EH (cell line): ENCODE results near the gene VSIG4.
"Not testable (repeated sequence)": the region's sequence is repeated elsewhere in the genome, so short reads cannot be mapped to it uniquely, and the experiment has no call there.

Source experiments
- DNase-seq: peaks from one replicate; pipeline ENCODE4 v3.0.0-alpha.2; 2015; ENCODE audit warnings: low read depth

VSIG4 gene

GRCh38 chrX:66039944-66040343 is at the start of gene VSIG4:
VSIG4 (minus strand) TSS chrX:66040080; CDS start chrX:66039998, 82 bp downstream.
- DNase-seq = no peak

- DNase-seq = no peak
Measured at GRCh38 chrX:66076801-66077200, 36.9 kb upstream of the VSIG4 start.

GRCh38 chrX:66074920-66075879 is 35.3 kb upstream of the VSIG4 start:
- peak; percentile 2 for DNase-seq

- no peak for DNase-seq
Measured at GRCh38 chrX:66071126-66071525, 31.2 kb upstream of the VSIG4 start.

GRCh38 chrX:66064261-66064660 is 24.4 kb upstream of the VSIG4 start:
- no peak for DNase-seq

GRCh38 chrX:66057019-66057418 is 17.1 kb upstream of the VSIG4 start:
- DNase-seq = not testable (repeated sequence)

GRCh38 chrX:66054978-66055377 is 15.1 kb upstream of the VSIG4 start:
- DNase-seq = no peak

- DNase-seq = no peak
Measured at GRCh38 chrX:66053414-66053813, 13.5 kb upstream of the VSIG4 start.

GRCh38 chrX:66051980-66052379 is 12.1 kb upstream of the VSIG4 start:
- DNase-seq = no peak

- no peak for DNase-seq
Measured at GRCh38 chrX:66050140-66050569, 10.3 kb upstream of the VSIG4 start.

GRCh38 chrX:66049056-66049455 is 9.2 kb upstream of the VSIG4 start:
- DNase-seq = no peak

- no peak for DNase-seq
Measured at GRCh38 chrX:66046612-66047235, 6.8 kb upstream of the VSIG4 start.

GRCh38 chrX:66045894-66046293 is 6.0 kb upstream of the VSIG4 start:
- no peak for DNase-seq

GRCh38 chrX:66043584-66043983 is 3.7 kb upstream of the VSIG4 start:
- no peak for DNase-seq

GRCh38 chrX:66042307-66043077 is 2.6 kb upstream of the VSIG4 start:
- no peak for DNase-seq

GRCh38 chrX:66038115-66038514 is 1.8 kb downstream of the VSIG4 start:
- DNase-seq = no peak

- DNase-seq = no peak
Measured at GRCh38 chrX:66036231-66036630, 3.6 kb downstream of the VSIG4 start.

GRCh38 chrX:66035667-66036066 is 4.2 kb downstream of the VSIG4 start:
- DNase-seq = no peak

- peak; percentile 32 for DNase-seq
Measured at GRCh38 chrX:66030505-66031317, 9.2 kb downstream of the VSIG4 start.

GRCh38 chrX:66028936-66029335 is 10.9 kb downstream of the VSIG4 start:
- DNase-seq = no peak

- DNase-seq = no peak
Measured at GRCh38 chrX:66024570-66024969, 15.3 kb downstream of the VSIG4 start.

- no peak for DNase-seq
Measured at GRCh38 chrX:66024092-66024467, 15.8 kb downstream of the VSIG4 start.
